Measurements from ENCODE around the gene HES1.
"Not testable (repeated sequence)": the region's sequence is repeated elsewhere in the genome, so short reads cannot be mapped to it uniquely, and the experiment has no call there.

Gene HES1

GRCh38 chr3:194141415-194142155, 5.6 kb downstream of the HES1 start:
- DNase-seq (ENCODE audit: low read depth) = no peak

GRCh38 chr3:194142156-194142910, 6.4 kb downstream of the HES1 start:
- no peak for DNase-seq (ENCODE audit: low read depth)

- DNase-seq (ENCODE audit: low read depth) = no peak
These were observed 9.8 kb downstream of the HES1 start for GRCh38 chr3:194145702-194146101.

- no peak for DNase-seq (ENCODE audit: low read depth)
These were observed 11.7 kb downstream of the HES1 start for GRCh38 chr3:194147679-194148078.

- no peak for DNase-seq (ENCODE audit: low read depth)
These were observed 12.4 kb downstream of the HES1 start for GRCh38 chr3:194148383-194148782.

GRCh38 chr3:194150252-194150934, 14.4 kb downstream of the HES1 start:
- DNase-seq (ENCODE audit: low read depth) = no peak

- not testable (repeated sequence) for DNase-seq (ENCODE audit: low read depth)
These were observed 15.0 kb downstream of the HES1 start for GRCh38 chr3:194150935-194151302.

- no peak for DNase-seq (ENCODE audit: low read depth)
These were observed 18.4 kb downstream of the HES1 start for GRCh38 chr3:194154346-194154745.

- no peak for DNase-seq (ENCODE audit: low read depth)
These were observed 20.1 kb downstream of the HES1 start for GRCh38 chr3:194156095-194156494.

GRCh38 chr3:194158942-194159439, 23.0 kb downstream of the HES1 start:
- no peak for DNase-seq (ENCODE audit: low read depth)

- no peak for DNase-seq (ENCODE audit: low read depth)
These were observed 24.2 kb downstream of the HES1 start for GRCh38 chr3:194160158-194160557.

- DNase-seq (ENCODE audit: low read depth) = no peak
These were observed 25.4 kb downstream of the HES1 start for GRCh38 chr3:194161131-194162045.

- DNase-seq (ENCODE audit: low read depth) = no peak
These were observed 26.2 kb downstream of the HES1 start for GRCh38 chr3:194162070-194162678.

GRCh38 chr3:194162817-194163584, 27.1 kb downstream of the HES1 start:
- no peak for DNase-seq (ENCODE audit: low read depth)

- no peak for DNase-seq (ENCODE audit: low read depth)
These were observed 27.7 kb downstream of the HES1 start for GRCh38 chr3:194163697-194164096.

- DNase-seq (ENCODE audit: low read depth) = no peak
These were observed 28.9 kb downstream of the HES1 start for GRCh38 chr3:194164861-194165260.

GRCh38 chr3:194165271-194166018, 29.5 kb downstream of the HES1 start:
- no peak for DNase-seq (ENCODE audit: low read depth)

- DNase-seq (ENCODE audit: low read depth) = no peak
These were observed 30.9 kb downstream of the HES1 start for GRCh38 chr3:194166682-194167479.

Data from stimulated activated CD8-positive, alpha-beta memory T cell treated with anti-CD3 and anti-CD28 coated beads, Interleukin-7, amount 100 ng/mL, for 24 hours (primary cell).